DOHH2 (cell line): ENCODE data around the gene INSRR.

Experiments
- CTCF ChIP-seq: fragments of 200-600 bp; sonication (generic); IDR thresholded peaks from one replicate; pipeline ENCODE4 v1.5.1; 2014; ENCODE audit warnings: antibody characterized with exemption, mild to moderate bottlenecking, low read depth, low read length; ENCODE audit not compliant: poor library complexity, severe bottlenecking
- EZH2phosphoT487 ChIP-seq: fragments of 200-600 bp; sonication (generic); IDR thresholded peaks from 2 replicates; pipeline ENCODE4 v1.6.1; 2017; ENCODE audit warnings: borderline replicate concordance, mild to moderate bottlenecking, antibody characterized with exemption, low read length, moderate library complexity, mixed read lengths

DNA sequence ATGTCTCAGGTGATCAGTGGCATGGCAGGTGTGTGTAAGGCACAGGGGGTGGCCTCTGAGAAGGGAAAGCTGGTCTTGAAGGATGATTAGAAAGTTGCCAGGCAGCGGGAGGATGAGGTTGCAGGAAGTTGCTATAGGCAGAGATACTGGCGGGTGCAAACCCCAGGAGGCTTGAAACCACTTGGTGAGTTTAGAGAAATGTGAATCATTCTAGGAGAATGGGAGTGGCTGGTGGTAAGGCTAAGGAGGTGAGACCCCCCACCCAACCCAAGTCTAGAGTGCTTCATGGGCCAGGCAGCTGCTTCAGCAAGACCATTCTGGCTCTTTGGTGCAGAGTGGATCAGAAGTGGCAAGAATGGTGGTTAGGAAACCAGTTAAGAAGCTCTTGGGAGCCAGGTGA lies 51.3 kb downstream of the INSRR start:
- TF ChIP-seq CTCF (no peak), EZH2phosphoT487 (no peak)
